Fibroblast of gingiva (primary cell): Measurements from ENCODE around the gene IL36B.
"Not testable (repeated sequence)": the region's sequence is repeated elsewhere in the genome, so short reads cannot be mapped to it uniquely, and the experiment has no call there.

Experiments
- DNase-seq: peaks from one replicate; pipeline ENCODE4 v3.0.0-alpha.2; 2011; ENCODE audit warnings: low read depth

The IL36B gene

DNA sequence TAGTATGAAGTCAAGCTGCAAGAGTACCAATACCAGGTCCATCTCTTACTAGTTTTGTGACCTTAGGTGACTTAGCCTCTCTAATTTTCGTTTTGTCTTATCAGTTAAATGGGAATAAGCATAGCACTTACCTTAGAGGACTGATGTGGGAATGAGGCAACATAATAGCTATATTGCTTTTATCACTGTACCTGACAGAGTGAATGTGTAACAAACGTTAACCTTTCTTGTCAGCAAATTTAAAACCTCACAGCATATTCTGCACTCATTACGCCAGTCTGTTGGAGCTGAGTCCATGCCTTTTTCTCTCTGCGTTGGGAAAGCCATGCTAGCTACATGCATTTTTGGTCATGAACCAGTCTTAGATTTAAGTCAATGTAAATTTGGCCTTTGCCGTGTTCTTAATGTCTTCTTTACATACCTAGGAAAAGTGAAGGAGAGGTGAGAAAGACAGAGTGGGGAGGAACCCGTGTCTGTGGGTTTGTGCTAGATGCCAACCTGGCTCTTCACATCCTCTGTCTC is at the start of gene IL36B:
Gene IL36B, minus strand, starts transcription at position 472 of the 522 bp plus-strand sequence.
- DNase-seq = no peak

DNA sequence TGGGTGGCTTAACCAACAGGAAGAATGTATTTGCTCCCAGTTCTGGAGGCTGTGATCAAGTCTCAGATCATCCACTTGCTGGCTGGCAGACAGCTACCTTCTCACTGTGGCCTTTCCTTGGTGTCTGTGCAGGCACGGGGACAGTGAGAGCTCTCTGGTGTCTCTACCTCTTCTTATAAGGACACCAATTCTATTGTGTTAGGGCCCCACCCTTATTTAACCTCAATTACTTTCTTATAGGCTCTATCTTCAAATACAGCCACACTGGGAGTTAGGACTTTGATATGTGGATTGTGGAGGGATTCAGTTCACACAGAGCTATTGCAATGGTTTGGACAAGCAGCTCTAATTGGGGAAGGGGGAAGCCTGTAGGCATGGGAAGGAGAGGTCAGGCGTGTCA is 49.5 kb upstream of the IL36B start:
- no peak for DNase-seq

DNA sequence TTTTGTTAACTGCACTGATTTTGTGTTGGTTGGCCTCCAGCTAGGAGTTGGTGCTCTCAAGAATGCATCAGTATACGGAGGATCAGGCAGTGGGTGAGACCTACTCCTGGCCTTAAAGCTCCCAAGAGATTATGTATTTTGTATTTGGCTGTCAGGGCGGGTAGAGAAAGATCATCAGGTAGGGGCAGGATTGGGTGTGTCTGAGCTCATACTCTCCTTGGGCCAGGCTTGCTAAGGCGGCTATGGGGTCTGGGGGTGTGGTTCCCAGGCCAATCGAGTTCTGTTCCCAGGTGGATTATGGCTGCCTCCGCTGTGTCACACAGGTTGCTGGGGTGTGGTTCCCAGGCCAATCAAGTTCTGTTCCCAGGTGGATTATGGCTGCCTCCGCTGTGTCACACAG is 45.9 kb upstream of the IL36B start:
- DNase-seq = no peak

DNA sequence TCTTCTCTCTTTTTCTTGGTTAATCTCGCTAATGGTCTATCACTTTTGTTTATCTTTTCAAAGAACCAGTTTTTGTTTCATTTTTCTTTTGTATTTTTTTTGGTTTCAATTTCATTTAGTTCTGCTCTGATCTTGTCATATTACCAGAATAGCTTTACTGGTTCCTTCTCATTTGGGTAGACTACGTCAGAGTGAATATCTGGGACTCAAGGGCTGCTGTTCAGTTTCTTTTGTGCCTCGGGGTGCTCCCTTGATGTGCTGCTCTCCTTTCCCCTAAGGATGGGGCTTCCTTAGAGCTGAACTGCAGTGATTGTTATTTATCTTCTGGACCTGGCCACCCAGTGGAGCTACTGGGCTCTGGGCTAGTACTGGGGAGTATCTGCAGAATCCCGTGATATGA is 45.4 kb upstream of the IL36B start:
- DNase-seq = no peak

DNA sequence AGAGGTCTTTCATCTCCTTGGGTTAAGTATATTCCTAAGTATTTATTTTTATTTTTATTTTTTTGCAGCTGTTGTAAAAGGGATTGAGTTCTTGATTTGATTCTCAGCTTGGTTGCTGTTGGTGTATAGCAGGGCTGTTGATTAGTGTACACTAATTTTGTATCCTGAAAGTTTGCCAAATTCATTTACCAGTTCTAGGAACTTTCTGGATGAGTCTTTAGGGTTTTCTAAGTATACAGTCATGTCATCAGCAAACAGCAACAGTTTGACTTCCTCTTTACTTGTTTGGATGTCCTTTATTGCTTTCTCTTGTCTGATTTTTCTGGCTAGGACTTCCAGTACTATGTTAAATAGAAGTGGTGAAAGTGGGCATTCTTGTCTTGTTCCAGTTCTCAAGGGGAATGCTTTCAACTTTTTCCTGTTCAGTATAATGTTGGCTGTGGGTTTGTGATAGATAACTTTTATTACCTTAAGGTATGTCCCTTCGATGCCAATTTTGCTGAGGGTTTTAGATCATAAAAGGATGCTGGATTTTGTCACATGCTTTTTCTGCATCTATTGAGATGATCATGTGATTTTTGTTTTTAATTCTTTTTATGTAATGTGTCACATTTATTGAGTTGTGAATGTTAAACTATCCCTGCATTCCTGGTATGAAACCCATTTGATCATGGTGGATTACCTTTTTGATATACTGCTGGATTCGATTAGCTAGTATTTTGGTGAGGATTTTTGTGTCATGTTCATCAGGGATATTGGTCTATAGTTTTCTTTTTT is 44.4 kb upstream of the IL36B start:
- not testable (repeated sequence) for DNase-seq

DNA sequence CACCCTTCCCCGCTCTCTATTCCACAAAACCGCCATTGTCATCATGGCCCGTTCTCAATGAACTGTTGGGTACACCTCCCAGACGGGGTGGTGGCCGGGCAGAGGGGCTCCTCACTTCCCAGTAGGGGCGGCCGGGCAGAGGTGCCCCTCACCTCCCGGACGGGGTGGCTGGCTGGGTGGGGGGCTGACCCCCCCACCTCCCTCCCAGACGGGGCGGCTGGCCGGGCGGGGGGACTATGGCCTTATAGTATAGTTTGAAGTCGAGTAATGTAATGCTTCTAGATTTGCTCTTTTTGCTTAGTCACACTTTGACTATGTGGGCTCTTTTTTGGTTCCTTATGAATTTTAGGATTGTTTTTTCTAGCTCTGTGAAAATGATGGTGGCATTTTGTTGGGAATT is 43.6 kb upstream of the IL36B start:
- DNase-seq = not testable (repeated sequence)

DNA sequence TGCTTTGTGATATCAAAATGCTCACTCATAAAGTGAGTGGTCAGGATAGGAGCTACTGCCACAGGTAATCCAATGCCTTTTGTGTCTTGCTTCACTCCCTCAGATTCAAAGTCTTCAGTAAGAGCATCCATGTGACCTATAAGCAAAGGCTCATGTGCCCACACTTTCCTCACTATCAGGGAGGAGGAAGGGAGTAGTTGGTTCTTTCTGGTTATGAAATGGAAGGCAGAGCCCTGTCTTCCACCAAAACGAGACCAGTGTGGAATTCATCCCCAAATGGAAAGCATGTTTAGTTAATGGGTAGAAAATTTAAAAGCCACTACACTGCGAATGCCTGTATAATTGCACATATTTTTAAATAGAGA is 40.9 kb upstream of the IL36B start:
- no peak for DNase-seq

DNA sequence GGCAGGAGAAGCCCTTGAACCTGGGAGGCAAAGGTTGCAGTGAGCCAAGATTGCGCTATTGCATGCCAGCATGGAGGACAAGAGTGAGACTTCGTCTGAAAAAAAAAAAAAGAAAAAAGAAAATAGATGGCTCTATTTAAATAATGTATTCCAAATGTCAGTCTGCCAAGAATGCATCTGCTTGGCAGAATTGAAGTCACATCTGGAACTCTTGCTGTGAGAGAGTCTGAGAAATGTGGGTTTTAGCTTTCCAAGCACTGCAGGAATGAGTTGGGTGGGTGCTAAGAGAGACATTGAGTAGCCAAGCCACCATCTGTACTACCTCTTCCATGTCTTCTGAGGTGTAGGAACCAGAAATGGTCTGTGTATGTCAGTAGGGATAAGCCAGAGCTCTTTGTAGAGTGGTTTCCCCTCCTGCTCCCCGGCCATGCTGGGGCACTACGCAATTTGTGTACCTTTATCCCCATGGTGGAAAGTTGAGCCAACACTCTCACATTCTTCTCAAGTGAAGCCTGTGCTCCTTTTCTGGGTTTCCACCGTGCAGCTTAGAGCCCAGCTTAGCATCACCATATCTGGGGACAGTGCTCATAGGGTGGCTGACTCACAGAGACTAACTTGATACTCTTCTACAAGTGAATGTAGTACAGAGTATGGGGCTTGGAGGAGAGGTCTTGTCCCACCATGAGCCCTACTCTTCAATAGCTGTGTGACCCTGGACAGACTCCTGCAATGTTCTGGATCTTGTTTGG is 40.4 kb upstream of the IL36B start:
- DNase-seq = no peak

DNA sequence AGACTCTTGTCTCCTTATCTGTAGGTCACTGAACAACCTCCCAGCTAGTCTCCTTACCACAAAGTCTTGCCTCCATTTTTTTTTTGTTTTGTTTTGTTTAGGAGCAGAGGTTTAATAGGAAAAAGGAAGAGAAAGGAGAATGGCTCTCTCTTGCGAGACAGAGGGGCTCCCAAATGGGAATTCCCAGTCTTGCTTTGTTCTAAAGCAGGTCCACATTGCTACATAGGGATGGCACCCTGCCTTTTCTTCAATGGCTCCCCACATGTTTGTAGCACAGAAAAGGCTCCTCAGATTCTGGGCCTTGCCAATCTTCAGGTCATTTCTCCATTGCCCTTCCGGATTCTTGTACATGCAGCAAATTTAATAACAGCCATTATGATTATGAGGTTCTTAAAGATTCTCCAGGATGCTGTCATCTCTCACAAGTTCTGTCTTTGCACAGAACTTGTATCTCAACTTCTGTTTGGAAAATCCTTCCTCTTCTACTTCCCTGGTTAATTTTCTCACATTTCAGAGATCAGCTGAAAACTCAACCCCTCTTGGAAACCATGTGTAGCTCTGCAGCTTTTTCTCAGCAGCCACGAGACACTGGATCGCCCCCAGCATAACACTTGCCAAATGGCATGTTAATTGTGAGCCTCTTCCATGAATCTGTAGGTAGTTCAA is 38.7 kb upstream of the IL36B start:
- no peak for DNase-seq

DNA sequence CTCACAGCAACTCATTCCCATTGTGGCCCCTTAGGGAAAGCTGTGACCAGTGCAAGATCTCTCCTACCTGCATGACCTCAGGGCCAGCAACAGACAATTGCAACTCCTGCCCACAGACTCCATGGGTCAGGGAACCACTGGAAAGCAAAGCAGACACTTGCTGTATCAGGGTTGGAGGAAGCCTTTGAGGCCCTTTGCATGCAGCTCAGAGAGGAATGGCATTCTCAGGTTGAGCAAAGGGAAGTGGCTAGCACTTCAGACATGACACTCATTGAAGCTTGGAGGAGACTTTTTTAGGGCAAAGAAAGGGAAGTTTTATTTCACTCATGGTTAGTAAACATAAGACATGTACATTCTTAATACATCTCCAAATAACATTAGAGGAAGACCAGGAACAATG is 37.2 kb upstream of the IL36B start:
- no peak for DNase-seq

DNA sequence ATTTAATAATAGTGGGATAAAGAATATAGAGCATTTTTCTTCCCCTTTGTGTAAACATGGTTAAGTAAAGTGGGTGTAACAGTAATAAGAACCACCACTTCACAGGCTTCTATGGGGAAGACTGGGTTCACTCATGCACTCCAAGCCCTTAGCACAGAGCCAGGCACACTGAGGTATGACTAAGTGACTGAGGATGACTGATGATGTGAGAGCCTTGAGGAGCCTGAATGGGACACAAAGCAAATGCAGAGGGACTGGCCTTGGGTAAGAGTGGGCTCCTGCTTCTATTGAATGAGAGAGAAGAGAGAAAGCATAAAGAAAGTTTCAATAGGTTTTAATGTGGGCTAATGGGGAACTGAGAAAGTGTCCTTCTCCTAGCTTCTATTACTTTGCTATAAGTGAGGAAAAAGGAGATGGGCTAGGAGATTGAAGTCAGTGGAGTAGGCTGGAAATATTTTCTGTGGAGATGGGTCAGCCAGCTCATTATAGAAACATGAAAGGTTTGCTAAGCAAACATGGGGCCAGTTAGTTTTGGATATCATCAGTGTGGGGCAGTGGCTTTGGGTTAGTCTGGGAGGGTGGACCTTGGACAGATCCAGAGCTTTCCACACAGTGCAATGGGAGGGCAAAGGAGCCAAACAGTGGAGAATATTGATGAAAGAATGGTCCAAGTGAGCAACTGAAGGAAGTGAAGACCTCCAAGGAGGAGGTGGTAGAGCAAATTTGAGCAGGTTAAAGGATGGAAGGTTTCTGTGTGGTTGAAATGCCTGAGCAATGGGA is 35.7 kb upstream of the IL36B start:
- DNase-seq = no peak

DNA sequence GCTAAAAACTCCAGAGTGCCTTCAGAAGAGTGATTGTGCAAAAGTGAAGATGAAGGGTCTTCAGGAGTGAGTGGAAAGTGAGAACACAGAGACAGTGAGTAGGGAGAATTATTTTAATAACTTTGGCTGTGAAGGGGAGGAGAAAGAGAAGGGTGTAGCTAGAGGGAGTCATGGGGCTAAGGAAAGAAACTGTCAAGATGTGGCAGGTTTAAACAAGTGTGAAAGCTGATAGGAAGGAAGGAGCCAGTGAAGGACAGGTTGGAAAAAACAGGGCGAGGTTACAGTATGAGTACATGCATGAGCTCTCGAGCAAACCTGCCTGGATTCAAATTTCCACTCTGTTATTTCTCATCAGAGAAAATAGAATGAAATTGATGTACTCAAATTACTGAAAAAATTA is 32.9 kb upstream of the IL36B start:
- no peak for DNase-seq

DNA sequence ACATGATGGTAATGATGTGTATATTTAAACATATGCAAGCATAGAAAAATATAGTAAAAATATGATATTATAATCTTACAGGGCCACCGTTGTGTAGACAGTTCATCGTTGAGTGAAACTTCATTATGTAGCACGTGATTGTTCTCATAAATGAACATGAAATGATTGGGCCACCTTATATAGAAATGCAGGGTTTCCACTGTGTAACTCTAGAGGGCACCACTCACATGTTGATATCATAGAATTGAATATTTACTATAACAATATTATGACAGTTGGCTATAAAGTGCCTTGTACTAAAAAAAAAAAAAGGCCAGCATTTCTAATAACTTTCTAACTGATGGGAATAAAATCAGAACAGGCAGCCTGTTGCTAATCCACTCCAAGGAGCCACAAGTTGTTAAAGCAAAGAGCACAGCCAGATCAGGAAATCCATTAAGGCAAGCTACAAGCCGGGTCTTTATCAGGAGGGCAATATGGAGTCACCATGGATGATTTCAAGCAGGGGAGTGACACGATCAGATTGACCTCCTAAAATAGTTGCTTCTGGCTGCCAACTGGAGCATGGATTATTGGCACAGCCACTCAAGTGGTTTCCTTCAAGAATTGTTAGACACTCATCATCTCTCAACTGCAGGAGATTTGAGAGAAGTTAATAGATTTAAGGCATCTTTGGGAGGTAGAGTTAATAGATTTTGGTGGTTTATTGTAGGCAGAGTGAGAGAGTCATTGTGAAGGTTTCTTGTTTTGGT is 31.8 kb upstream of the IL36B start:
- DNase-seq = no peak

DNA sequence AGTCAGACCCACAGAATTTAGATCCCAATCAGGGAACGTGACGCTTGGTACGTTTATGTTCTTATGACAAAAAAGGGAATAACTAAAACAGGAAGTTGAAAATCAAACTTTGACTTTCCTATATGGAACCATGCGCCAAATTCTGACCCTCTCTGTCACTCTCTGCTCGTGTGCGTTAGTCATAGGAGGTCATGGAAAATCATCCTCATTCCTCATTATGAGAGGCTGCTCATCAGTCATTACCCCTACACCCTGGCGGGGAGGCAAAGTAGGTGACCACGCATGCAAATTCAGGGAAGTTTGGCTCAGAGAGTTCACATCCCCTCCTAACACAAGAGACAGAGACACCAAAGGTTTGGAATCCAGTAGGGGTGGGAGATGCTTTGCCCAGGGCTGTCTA is 30.6 kb upstream of the IL36B start:
- DNase-seq = no peak

DNA sequence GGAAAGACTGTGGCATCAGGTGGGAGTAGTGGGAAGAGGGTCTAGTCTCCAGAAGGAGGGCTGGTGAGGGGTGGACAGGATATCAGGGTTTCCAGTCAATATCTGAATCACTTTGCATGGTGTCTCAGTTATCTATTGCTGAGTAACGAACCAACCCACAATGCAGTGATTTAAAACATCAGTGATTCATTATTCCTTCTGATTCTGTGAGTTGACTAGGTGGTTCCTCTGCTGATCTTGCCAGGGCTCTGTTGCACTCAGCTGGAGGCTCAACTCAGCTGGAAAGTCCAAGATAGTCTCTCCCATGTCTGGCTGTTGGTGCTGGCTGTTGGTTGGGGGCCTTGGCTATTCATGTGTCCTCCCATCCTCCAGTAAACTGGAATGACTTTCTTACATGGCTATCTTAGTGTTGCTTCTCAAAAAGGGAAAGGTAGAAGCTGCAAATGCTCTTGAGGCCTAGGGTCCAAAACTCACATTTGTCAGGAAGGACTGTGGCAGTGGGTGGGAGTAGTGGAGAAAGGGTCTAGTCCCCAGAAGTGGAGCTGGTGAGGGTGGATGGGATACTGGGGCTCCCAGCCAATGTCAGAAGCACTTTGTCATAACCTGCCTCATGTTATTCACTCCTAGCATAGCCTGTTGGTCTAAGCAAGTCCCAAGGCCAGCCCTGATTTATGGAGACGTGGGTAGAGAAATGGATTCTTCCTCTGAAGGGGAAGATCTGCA is 29.0 kb upstream of the IL36B start:
- no peak for DNase-seq

DNA sequence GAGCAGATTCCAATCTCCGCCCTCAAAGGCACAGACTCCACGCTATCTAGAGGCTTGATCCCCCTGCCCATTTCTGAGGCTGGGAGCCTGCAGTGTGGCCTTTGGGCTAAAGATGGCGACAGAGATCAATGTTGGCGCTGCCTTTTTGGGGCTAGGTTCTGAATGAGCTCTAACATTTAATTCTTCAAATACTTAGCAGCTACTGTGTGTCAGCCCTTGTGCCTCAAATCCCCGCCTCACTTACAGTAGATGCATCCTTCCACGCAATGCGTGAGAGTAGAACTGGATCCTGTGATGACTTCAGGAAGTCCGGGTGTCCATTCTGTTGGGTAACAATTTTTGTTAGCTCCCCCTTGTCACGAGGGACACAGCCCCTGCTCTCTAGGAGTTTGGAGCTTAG is 27.5 kb upstream of the IL36B start:
- no peak for DNase-seq

DNA sequence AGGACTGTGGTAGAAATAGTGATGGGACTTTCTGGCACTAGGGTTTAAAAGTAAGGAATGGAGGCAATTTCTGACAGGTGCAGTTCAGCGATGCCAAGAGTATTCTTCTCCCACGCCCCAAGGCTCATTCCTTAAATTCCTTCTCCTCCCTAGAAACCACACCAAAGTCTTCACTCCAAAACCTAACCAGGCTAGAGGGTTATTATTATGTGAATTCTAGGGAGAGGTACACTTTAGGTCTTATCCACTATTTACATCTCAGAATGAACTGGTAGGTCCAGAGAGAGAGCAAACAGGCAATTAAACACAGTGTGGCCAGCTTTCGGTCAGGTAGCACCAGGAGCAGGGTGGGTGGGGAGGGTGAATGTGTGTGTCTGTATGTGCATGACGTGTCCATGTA is 26.5 kb upstream of the IL36B start:
- no peak for DNase-seq

DNA sequence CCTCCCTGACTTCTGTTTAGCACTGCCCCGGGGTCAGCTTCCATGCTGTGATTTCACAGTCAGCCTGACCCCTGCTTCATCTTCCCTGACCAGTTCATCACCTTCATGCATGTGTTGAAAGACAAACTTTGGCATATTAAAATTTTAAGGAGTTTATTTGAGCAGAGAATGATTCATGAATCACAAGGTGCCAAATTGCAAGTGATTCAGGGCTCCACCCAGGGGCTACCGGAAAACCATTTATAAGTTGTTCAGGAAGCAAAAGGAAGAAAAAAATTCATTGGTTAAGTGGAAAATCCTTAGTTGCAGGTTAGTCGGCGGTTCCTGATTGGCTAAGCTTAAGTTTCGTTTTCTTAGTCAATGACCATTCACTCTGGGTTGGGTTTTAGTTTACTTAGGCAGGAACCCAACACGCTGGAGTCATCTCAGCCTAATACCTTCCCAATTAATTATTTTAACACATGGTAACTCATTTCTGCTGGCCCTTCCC is 25.7 kb upstream of the IL36B start:
- DNase-seq = no peak

DNA sequence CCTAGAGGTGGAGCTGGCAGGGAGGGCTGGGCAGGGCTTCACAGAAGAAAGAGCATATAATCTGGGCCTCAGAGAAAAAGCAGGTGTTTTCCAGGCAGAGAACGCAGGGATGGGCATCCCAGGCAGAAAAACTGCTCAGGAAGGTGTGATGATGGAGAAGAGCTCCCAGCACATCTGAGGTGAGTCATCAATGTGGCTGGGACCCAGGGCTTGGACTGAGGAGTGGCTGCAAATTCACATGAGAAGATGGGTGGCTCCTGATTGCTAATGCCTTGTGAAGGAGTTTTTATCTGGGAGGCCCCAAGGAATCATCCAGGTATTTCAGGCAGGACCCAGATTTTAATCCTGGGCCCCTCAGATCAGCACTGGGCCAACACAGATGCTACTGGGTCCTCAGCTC is 25.3 kb upstream of the IL36B start:
- DNase-seq = no peak

DNA sequence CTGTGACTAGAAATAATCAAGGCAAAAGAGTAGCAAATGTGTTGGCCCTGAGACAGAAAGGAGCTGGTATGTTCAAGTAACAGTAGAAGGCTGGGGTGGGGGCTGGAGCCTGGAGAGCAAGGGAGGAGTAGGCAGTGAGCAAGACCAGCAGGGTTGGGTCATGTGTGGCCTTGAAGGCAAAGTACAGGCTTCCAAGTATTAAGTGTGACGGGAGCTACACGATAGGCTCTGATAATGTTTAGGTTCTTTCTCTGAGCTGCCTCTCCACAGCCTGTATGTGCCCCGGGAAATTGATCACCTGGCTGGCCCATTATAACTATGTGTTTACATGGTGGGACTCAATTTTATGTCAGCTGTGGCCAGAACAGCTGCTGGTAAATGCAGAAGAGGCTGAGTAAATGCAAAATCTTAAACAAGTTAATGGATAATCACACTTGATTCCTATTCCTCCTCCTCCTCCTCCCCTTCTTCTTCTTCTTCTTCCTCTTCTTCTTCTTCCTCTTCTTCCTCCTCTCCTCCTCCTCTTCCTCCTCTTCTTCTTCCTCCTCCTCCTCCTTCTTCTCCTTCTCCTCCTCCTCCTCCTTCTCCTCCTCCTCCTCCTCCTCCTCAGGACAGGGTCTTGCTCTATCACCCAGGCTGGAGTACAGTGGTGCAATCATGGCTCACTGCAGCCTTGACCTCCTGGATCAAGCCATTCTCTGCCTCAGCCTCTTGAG is 24.4 kb upstream of the IL36B start:
- DNase-seq = no peak
